Karpas-422 (cell line): ENCODE measurements around the gene LYRM4. TPM values are rescaled to one million over a fixed set of nuclear protein-coding genes. Genes with fewer than 3 reads are reported as not detected.

Experiments used
- DNase-seq: peaks from one replicate; pipeline ENCODE4 v3.0.0-alpha.2; 2015
- H2AFZ ChIP-seq: fragments of 200-600 bp; sonication (generic); 2 replicates; pipeline ENCODE4 v1.6.1; 2014; ENCODE audit warnings: antibody characterized with exemption, low read length, mixed read lengths
- H3K27ac ChIP-seq: fragments of 200-600 bp; sonication (generic); 2 replicates; pipeline ENCODE4 v1.5.1; 2014; ENCODE audit warnings: mild to moderate bottlenecking, low read length, moderate library complexity
- H3K27me3 ChIP-seq: fragments of 200-600 bp; sonication (generic); 2 replicates; pipeline ENCODE4 v1.6.1; 2014; ENCODE audit warnings: low read length, mixed read lengths
- H3K36me3 ChIP-seq: fragments of 200-600 bp; sonication (generic); 2 replicates; pipeline ENCODE4 v1.6.1; 2014; ENCODE audit warnings: low read length, mixed read lengths; ENCODE audit not compliant: insufficient read depth
- H3K4me1 ChIP-seq: fragments of 200-600 bp; sonication (generic); 2 replicates; pipeline ENCODE4 v1.6.1; 2014; ENCODE audit warnings: mild to moderate bottlenecking, low read length, mixed read lengths
- H3K4me2 ChIP-seq: fragments of 200-600 bp; sonication (generic); 2 replicates; pipeline ENCODE4 v1.6.1; 2014; ENCODE audit warnings: low read length, low read depth, mild to moderate bottlenecking; ENCODE audit not compliant: poor library complexity, severe bottlenecking
- H3K4me3 ChIP-seq: fragments of 200-600 bp; sonication (generic); 2 replicates; pipeline ENCODE4 v1.5.1; 2014; ENCODE audit warnings: mild to moderate bottlenecking, antibody characterized with exemption, low read length, mixed read lengths
- H3K79me2 ChIP-seq: fragments of 200-600 bp; sonication (generic); 2 replicates; pipeline ENCODE4 v1.6.1; 2014; ENCODE audit warnings: mild to moderate bottlenecking, low read length, mixed read lengths
- H3K9ac ChIP-seq: fragments of 200-600 bp; sonication (generic); 2 replicates; pipeline ENCODE4 v1.6.0; 2014; ENCODE audit warnings: low read length
- H3K9me2 ChIP-seq: fragments of 200-600 bp; sonication (generic), shearing (Covaris generic); replicated peaks from 2 replicates; pipeline ENCODE4 v1.6.0; 2014; ENCODE audit warnings: mild to moderate bottlenecking, low read length, moderate library complexity; ENCODE audit not compliant: insufficient read depth
- H3K9me3 ChIP-seq: fragments of 300-700, 200-600 bp; sonication (generic); 2 replicates; pipeline ENCODE4 v1.6.1; 2014; ENCODE audit warnings: low read length, mixed read lengths
- H4K20me1 ChIP-seq: fragments of 200-600 bp; sonication (generic); 2 replicates; pipeline ENCODE4 v1.6.1; 2014; ENCODE audit warnings: mild to moderate bottlenecking, antibody characterized with exemption, low read length, low read depth; ENCODE audit not compliant: insufficient read depth
- total RNA-seq: library from RNA; depleted of rRNA; stranded (reverse); fragments of >200 nt; shearing (Covaris generic); gene quantifications from 2 replicates; pipeline ENCODE4 v1.2.3, GENCODE V29; 2014; ENCODE audit warnings: low replicate concordance

LYRM4 gene
- total RNA-seq, 1 experiment from 2014 or later: 50.5 TPM

DNA sequence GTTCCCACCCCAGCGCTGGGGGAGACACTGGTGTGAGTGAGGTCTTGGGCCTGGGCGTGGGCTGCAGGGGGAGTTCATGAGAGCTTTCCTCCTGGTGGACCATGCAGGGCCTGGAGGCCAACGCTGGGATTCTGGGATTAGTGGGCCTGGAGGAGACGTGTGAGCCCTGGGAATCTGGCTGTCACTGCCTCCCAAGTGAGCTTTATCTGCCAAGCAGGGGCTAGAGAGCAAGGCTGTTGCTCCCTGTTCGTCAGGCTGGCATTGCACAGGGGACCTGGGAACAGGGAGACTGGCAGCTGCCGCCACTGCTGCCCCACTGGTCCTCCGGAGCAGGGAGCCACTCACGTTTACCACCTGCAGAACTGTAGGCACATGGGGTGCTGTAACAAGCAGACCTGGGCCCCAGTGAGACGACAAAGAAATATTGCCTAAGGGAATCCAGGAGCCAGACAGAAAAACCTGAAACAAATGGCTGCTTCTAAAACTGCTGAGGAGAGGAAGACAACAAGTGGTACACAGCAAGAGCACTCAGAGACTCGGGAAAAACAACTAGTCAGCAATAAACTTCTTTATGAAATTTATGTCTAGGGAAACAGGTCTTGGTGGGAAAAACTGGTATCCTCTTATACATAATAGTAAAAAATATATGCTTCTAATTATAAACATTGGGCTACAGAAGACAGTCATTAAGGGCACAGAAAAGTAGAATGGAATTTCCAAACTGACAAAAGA, 130.4 kb downstream of the LYRM4 start:
- no peak overlapping the region for H3K9ac ChIP-seq
- no peaks in the 10 kb centered on the region for H3K9me2 ChIP-seq
- H2AFZ ChIP-seq: no peak overlapping the region
- H4K20me1 ChIP-seq: peaks cover 10% of the 10 kb centered on the region; the same call in 1 of the 2 replicates
- no peaks in the 10 kb centered on the region for H3K79me2 ChIP-seq
- H3K4me3 ChIP-seq: no peak overlapping the region
- H3K27ac ChIP-seq: no peak overlapping the region
- no peaks in the 10 kb centered on the region for H3K36me3 ChIP-seq
- no peaks in the 10 kb centered on the region for H3K9me3 ChIP-seq
- no peak for DNase-seq
- H3K4me2 ChIP-seq: no peak overlapping the region
- peaks cover 13% of the 10 kb centered on the region for H3K4me1 ChIP-seq
- H3K27me3 ChIP-seq: no peaks in the 10 kb centered on the region

DNA sequence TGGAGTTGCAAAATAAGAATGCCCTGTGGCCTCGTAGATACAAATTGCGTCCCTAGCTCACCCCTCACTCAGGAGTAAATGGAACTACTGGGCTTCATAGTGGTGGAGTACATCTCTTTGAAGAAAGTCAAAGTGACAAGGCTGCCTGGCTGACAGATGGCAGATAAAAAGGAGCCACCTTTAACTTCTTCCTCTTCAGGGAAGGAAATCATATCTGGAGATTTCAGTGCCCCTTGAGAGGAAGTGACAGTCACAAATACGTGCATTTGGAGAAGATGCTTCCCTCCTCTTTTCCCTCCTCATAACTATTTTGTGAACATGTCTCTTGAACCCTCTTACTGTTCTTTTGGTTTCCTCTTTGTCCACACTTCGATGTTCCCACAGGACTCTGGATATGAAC, 132.4 kb downstream of the LYRM4 start:
- no peaks in the 10 kb centered on the region for H3K36me3 ChIP-seq
- H3K4me2 ChIP-seq: no peak overlapping the region
- peaks cover 13% of the 10 kb centered on the region for H3K4me1 ChIP-seq
- DNase-seq: no peak
- no peaks in the 10 kb centered on the region for H3K27me3 ChIP-seq
- no peaks in the 10 kb centered on the region for H3K9me2 ChIP-seq
- no peak overlapping the region for H3K9ac ChIP-seq
- H3K79me2 ChIP-seq: no peaks in the 10 kb centered on the region
- H4K20me1 ChIP-seq: peaks cover 1% of the 10 kb centered on the region; the same call in 1 of the 2 replicates
- no peaks in the 10 kb centered on the region for H3K9me3 ChIP-seq
- no peak overlapping the region for H3K27ac ChIP-seq
- H3K4me3 ChIP-seq: no peak overlapping the region
- H2AFZ ChIP-seq: no peak overlapping the region

DNA sequence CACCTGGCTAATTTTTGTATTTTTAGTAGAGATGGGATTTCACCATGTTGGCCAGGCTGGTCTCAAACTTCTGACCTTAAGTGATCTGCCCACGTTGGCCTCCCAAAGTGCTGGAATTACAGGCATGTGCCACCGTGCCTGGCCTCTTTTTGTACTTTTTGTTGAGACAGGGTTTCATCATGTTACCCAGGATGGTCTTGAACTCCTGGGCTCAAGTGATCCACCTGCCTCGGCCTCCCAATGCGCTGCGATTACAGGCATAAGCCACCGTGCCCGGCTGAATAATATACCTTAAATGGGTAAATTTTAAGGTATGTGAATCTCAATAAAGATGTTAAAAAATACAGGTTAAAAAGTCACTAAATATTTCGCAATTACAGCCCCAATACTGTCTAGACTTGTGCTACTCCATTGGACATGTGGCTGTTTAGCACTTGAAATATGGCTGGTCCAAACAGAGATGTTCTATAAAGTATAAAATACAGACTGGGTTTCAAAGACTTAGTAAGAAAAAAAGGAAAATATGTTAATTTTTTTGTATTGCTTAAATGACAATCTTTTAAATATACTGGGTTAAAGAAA, 133.6 kb downstream of the LYRM4 start:
- no peak overlapping the region for H3K27ac ChIP-seq
- H3K4me1 ChIP-seq: peaks cover 8% of the 10 kb centered on the region
- no peaks in the 10 kb centered on the region for H3K36me3 ChIP-seq
- H4K20me1 ChIP-seq: no peaks in the 10 kb centered on the region; the same call in 1 of the 2 replicates
- no peak overlapping the region for H3K4me3 ChIP-seq
- no peaks in the 10 kb centered on the region for H3K79me2 ChIP-seq
- no peaks in the 10 kb centered on the region; the same call in 1 of the 2 replicates for H3K9me3 ChIP-seq
- H2AFZ ChIP-seq: no peak overlapping the region
- no peak overlapping the region for H3K9ac ChIP-seq
- DNase-seq: no peak
- H3K4me2 ChIP-seq: no peak overlapping the region
- H3K27me3 ChIP-seq: no peaks in the 10 kb centered on the region
- no peaks in the 10 kb centered on the region for H3K9me2 ChIP-seq

DNA sequence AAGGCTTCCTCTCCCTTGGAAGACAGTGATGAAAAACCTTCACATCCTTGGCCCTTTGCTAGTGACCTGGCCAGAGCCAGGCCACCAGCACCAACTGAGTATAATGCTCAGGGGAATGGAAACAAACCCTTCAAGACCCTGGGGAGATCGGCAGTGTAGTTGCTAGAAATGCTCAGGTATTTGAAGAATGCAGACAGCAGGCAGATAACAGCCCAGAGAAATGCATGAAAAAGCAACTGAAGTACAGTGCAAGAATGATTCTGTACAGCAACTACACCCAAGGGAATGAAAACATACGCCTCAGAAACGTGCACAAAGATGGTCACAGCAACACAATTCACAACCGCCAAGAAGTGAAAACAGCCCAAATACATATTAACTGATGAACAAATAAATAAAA, 134.5 kb downstream of the LYRM4 start:
- Histone ChIP-seq H3K4me1 (peaks cover 8% of the 10 kb centered on the region), H3K9me3 (peaks cover 3% of the 10 kb centered on the region; the same call in 1 of the 2 replicates), H3K9me2 (no peaks in the 10 kb centered on the region), H3K27ac (no peak overlapping the region), H3K27me3 (no peaks in the 10 kb centered on the region), H3K36me3 (no peaks in the 10 kb centered on the region), H3K4me2 (no peak overlapping the region), H4K20me1 (no peaks in the 10 kb centered on the region; the same call in 1 of the 2 replicates), H3K9ac (no peak overlapping the region), H2AFZ (no peak overlapping the region), H3K79me2 (no peaks in the 10 kb centered on the region), H3K4me3 (no peak overlapping the region)
- DNase-seq: no peak

DNA sequence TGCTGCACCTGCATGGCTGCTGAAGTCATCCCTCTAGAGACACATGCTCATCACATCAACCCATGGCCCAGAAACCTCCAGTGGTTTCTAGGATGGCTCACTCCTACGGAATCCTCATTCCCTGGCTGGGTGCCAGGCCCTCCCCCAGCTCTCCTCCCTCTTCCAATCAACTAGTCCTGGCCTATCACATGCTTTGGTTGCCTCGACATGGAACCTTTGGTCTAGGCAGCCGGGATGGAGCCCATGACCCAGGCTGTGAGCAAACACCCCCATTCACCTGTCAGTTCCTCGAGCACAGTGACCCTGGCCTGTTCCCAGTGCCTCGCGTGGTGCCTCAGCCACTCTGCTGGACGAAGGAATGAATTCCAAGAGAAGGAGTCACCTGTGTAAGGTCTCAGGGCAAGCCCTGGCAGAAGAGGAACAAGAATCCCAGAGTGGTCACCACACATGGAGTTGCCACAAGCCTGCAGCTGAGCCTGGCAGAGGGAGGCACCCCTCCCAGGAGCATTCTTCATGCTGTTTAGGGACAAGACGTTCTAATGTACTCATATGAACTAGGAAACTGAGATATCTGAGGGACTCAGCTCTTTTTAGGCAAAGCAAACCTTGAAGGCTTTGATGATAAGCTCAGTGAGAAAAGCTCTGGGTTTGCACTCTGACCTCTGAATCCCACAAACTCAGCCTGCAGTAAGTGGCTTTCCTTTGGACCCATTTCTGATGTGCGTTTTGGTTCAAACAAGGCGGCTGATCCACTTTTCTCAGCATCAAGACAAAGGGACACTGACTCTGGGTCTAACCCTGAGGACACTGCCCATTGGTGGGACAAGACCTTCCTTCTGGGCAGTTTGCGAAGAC, 135.4 kb downstream of the LYRM4 start:
- no peak overlapping the region for H3K4me2 ChIP-seq
- no peak overlapping the region for H2AFZ ChIP-seq
- no peak overlapping the region for H3K27ac ChIP-seq
- no peak for DNase-seq
- H3K9me3 ChIP-seq: peaks cover 3% of the 10 kb centered on the region; the same call in 1 of the 2 replicates
- H4K20me1 ChIP-seq: no peaks in the 10 kb centered on the region; the same call in 1 of the 2 replicates
- peaks cover 8% of the 10 kb centered on the region for H3K4me1 ChIP-seq
- no peak overlapping the region for H3K9ac ChIP-seq
- H3K36me3 ChIP-seq: no peaks in the 10 kb centered on the region
- H3K79me2 ChIP-seq: no peaks in the 10 kb centered on the region
- H3K4me3 ChIP-seq: no peak overlapping the region
- H3K9me2 ChIP-seq: no peaks in the 10 kb centered on the region
- H3K27me3 ChIP-seq: no peaks in the 10 kb centered on the region

DNA sequence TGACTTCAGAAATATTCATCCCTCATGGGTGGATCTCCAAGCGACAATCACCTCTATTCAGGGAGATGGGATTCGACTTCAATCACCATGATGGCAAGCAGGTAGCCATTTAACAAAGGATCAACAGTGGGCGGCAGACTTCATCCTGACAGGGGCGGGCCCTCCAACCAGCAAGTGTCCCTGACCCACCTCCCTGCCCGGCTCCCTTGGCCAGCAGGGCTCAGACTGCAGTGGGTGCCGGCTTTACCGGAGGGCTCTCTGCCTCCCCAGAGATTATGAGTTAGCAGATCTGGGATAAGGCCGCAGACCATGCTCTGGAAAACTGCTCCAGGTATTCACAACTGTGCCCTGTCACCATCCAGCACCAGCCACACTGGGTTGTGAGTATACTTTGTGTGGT, 136.2 kb downstream of the LYRM4 start:
- no peak overlapping the region for H3K27ac ChIP-seq
- no peaks in the 10 kb centered on the region for H3K27me3 ChIP-seq
- no peaks in the 10 kb centered on the region for H3K9me2 ChIP-seq
- DNase-seq: no peak
- H2AFZ ChIP-seq: no peak overlapping the region
- H3K9me3 ChIP-seq: peaks cover 3% of the 10 kb centered on the region; the same call in 1 of the 2 replicates
- no peaks in the 10 kb centered on the region for H3K79me2 ChIP-seq
- H3K9ac ChIP-seq: no peak overlapping the region
- peaks cover 8% of the 10 kb centered on the region for H3K4me1 ChIP-seq
- H3K36me3 ChIP-seq: no peaks in the 10 kb centered on the region
- H3K4me2 ChIP-seq: no peak overlapping the region
- H4K20me1 ChIP-seq: no peaks in the 10 kb centered on the region
- no peak overlapping the region for H3K4me3 ChIP-seq

DNA sequence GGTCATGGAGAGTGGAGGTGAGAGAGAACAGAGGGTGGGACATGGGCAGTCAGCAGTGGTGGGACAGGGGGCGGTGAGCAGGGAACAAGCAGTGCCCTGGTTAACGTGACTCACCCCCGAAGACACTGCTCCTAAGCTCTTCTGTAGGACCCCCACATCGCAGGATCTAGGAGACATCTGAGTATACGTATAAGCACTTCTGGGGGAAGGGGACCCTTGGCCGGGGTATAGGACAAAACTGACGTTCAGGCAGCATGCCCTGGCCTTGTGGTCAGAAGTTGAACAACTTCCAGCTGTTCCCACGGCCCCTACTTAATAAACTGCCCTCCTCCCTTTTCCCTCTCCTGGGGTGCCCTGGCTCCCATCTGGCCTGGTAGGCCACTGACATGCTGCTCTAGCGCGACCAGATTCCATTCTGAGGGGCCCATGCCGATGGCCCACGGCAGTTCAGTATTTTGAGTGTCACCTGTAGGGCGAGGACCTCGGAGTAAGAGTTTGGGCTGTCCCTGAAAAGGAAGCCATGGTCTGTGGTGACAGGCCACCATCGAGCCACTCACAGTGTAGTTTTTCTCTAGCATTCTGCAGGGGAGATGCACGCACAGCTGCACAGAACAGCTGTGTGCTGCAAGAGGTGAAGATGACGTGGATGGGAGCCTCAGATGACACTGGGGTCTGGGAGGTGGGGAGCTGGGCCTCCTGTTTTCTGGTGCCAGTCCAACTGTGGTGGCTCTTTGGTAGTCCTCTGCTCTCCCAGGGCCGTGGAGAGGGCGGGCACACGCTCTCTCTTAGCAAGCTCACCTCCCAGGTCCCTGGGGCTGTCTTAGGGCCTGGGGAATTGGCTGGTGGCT, 137.2 kb downstream of the LYRM4 start:
- Histone ChIP-seq H3K4me3 (no peak overlapping the region), H3K79me2 (no peaks in the 10 kb centered on the region), H3K36me3 (no peaks in the 10 kb centered on the region), H4K20me1 (no peaks in the 10 kb centered on the region), H2AFZ (no peak overlapping the region), H3K27me3 (no peaks in the 10 kb centered on the region), H3K9ac (no peak overlapping the region), H3K9me3 (peaks cover 3% of the 10 kb centered on the region; the same call in 1 of the 2 replicates), H3K27ac (no peak overlapping the region), H3K4me1 (peaks cover 2% of the 10 kb centered on the region), H3K4me2 (no peak overlapping the region), H3K9me2 (no peaks in the 10 kb centered on the region)
- no peak for DNase-seq
